ENCODE measurements around the gene LMF2.

The LMF2 gene

GRCh38 chr22:50502628-50503474 is 4.7 kb downstream of the LMF2 start:
- no peak for DNase-seq (ENCODE audit: low read depth)

GRCh38 chr22:50502096-50502495 is 5.4 kb downstream of the LMF2 start:
- DNase-seq (ENCODE audit: low read depth), result no peak

- no peak for DNase-seq (ENCODE audit: low read depth)
These were observed 7.0 kb downstream of the LMF2 start for GRCh38 chr22:50500452-50500851.

DNA sequence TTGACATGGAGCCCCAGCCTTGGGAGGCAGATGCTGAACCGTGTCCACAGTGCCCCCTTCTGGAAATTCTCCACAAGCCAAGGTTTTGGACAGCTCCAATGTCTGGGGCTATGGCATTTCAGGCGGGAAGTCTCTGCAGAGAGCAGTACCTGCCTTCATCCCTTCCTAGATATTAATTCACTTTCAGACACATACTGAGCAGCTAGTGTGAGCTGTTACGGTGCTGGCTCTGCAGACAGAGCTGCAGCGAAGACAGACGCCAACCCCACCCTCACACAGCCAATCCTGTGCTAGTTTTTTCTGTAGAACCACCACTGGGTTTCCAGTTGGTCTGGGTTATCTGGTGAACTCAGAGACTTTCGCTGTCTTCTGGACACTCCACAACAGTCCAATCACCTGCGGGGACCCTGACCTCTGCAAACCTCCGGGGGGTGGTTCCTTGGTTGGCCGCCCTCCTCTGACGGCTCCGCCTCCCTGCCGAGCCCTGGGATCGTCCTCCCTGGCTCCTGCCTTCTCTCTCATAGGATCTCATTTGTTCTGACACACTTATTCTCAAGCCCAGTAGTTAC is 9.1 kb downstream of the LMF2 start:
- no peak for DNase-seq (ENCODE audit: low read depth)

DNA sequence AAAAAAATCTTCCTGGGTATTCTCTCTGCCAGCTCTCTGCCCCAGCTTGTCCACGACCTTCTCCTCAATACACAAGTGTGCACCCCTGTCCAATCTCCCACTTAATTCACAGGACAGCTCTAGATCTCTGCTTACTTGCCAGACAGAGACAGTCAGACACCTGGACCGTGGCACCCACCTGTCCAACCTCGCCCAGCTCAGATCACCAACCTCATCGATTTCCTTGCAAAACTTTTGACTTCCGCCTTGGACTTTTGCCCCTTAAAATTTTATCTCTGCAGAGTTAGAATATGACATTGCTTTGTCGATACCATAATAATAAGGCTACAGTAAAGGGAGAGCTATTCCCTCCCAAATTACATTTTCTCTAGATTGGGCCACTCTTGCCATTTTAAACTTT is 10.4 kb downstream of the LMF2 start:
- DNase-seq (ENCODE audit: low read depth), result no peak

GRCh38 chr22:50490531-50491308 is 16.8 kb downstream of the LMF2 start:
- DNase-seq (ENCODE audit: low read depth), result no peak

- no peak for DNase-seq (ENCODE audit: low read depth)
These were observed 17.9 kb downstream of the LMF2 start for GRCh38 chr22:50489363-50490243.

GRCh38 chr22:50488886-50489285 is 18.6 kb downstream of the LMF2 start:
- DNase-seq (ENCODE audit: low read depth), result no peak

DNA sequence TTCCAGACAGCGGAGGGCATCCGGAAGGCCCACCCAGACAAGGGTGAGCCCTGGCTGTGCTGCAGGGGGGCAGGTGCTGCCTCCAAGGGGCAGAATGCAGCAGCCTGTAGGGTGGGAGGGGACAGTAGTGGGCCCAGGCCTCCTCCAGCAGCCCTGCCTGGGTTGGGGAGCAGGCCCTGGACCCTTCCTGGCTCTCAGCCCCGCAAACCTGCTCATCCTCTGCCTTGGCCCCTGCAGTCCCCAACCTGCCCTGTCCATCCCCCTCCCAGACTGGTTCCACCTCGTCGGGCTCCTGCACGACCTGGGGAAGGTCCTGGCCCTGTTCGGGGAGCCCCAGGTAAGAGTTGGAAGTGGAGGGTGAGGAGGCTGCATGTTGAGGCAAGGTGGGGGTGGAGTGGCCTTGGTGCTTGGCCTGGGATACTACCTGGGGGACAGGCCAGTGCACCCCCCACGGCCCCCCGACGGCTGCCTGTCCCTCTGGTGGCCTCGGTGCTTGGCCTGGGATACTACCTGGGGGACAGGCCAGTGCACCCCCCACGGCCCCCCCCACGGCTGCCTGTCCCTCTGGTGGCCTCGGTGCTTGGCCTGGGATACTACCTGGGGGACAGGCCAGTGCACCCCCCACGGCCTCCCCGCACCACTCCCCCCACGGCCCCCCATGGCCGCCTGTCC is 19.4 kb downstream of the LMF2 start:
- DNase-seq (ENCODE audit: low read depth), result no peak

GRCh38 chr22:50487290-50488005 is 20.1 kb downstream of the LMF2 start:
- no peak for DNase-seq (ENCODE audit: low read depth)

DNA sequence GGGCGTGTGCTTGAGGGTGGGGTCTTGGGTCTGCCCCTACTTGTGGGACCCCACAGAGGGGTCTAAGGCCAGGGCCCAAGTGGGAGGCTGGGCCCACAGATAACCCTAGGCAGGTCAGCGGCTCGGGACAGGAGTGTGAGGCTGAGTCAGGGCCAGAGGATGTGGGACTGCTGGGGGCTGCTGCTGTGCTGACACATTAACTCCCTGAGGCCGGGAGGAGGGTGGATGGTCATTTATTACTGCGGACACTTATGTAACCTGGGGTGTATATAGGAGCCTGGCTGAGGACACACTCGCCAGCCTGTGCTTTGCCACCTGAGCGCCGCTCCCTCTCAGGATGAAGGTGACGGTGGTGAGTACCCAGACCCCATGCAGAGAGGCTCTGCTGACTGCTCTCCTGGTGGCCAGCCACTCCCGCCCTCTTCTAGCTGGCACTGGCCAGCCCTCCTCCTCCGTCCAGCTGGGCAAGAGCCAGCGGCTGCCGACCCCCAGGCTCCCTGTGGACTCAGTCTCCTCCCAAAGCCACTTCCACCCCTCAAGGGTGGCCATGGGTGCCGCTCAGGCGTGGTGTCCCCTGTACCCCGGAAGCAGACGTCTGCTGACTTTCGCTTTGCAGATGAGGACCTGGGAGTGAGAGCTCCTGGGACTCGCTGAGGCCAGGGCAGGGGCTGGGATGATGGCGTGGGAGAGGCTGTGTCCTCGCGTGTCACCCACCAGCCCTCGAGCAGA is 20.8 kb downstream of the LMF2 start, which contains the start of gene MIOX:
TSS of gene MIOX (plus strand) at position 299 of the 729 bp plus-strand sequence. CDS start at position 338, 39 bp downstream.
- DNase-seq (ENCODE audit: low read depth), result no peak

- DNase-seq (ENCODE audit: low read depth), result no peak
These were observed 22.0 kb downstream of the LMF2 start for GRCh38 chr22:50485221-50486131.

DNA sequence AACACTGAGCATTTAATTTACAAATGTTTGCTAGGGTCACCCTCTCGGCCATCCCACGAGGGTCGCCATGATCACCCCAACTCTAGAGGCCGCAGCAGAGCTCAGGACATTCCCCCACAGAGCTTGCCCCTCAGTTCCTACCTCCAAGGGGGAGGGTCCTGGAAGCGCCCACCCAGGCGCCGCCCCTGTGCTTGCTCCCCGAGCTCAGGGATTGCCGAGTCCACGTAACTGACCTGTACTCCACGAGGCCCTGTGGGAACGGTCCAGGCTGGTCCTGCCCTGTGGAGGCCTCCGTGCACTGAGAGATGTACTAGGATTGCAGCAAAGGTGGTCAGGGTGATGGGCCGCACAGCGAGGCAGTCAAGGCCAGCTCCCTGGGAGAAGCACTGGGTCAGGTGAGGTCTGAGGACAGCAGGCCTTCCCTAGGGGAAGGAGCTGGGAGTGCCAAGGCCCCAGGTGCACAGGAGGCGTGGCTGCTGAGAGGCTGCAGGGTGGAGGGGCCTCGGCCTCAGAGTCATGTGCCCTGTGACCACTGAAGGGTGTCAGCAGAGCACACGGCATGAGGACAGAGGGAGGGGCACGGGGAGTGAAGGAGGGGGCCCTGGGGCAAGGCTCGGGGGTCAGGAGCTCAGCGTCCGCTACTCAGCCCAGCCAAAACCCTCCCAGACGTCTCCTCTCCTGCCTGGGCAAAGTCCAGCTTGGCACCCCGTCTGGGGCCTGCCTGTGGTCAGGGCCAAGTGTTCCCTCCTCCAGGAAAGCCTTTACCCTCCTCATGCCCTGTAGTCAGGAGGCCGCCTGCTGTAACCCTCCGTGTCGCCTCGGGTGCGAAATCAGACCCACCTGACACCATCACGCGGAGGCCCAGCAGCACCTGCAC is 23.3 kb downstream of the LMF2 start:
- no peak for DNase-seq (ENCODE audit: low read depth)

DNA sequence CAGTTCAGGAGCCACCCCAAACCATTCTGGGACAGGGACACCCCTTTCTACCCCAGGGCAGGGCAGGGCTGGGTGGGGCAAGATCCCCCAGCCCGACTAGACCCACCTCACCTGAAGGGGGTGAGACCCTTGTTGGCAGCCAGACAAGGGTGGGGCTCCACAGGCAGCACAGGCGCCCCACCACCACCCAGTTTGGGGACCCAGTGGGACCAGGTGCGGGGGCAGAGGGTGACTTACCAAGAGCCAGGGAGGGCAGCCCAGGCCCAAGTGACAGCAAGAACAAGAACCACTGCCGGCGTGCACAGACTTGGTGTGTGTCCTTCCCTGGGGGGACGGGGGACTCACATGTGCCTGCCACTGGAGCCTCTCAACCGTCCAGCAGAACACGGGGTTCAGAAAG is 23.9 kb downstream of the LMF2 start:
- no peak for DNase-seq (ENCODE audit: low read depth)

- no peak for DNase-seq (ENCODE audit: low read depth)
These were observed 24.4 kb downstream of the LMF2 start for GRCh38 chr22:50483106-50483505.

DNA sequence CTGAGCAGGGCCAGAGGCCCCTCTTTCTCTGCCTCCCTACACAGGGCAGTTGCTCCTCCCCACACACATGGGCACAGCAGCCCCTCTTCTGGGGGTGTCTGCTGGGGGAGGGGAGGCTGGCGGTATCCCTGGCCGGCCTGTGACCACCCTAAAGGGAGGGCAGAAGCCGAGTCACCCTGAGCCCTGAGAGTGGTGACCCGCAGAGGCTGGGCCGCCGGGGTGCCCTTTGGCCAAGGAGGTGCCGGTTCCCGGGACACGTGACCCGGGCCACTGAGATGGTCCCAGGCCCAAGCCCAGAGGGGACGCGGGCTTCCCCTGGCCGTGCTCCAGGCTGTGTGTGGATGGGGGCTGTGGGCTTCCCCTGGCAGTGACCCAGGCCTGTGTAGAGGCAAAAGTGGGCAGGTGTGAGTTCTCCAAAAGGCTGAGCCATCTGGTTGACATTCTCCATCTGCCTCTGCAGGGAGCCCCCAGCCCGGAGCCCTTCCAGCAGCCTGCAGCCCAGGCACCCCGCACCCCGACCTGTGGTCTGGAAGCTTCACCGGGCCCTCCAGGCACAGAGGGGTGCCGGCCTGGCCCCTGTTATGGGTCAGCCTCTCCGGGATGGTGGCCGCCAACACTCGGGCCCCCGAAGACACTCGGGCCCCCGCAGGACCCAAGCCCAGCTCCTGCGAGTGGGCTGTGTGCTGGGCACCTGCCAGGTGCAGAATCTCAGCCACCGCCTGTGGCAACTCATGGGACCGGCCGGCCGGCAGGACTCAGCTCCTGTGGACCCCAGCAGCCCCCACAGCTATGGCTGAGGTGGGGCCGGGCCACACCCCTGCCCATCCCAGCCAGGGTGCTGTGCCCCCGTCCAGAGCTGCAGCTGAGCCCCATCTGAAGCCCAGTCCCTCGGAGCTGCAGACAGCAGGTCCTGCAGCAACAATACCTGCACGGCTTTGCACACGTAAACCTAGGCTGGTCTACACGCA is 25.1 kb downstream of the LMF2 start:
- no peak for DNase-seq (ENCODE audit: low read depth)
